ENCODE results near the gene NACC2.

The NACC2 gene

DNA sequence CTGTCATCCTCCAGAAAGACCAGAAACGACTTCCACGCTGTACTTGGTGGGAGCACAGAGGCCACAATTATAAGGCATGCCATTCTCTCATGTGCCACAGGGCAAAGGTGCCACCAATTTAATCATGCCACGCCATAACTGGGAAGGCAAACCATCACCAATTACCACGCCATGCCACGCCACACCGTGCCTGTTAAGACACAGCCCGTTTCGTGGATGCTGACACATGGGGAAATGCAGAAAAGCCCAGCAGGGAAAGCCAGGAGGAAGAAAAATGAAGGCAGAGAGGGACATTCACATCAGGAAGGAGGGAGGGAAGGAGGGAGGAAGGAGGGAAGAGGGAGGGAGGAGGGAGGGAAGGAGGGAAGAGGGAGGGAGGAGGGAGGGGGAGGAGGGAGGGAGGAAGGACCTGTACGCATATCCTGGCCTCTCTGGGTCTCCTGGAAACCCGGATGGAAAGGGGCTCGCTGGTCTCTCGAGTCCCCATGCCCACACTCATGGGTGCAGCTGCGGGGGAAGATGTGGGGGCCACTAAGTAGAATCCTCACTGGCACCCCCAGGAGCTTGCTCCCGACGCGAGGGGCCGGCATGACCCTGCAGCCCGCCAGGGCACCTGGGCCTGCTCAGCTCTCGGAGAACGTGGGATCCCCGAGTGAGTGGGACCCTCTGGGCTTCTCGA lies 72.2 kb downstream of the NACC2 start:
- DNase-seq (ENCODE audit: low read depth in 2 of 2), result no peak

DNA sequence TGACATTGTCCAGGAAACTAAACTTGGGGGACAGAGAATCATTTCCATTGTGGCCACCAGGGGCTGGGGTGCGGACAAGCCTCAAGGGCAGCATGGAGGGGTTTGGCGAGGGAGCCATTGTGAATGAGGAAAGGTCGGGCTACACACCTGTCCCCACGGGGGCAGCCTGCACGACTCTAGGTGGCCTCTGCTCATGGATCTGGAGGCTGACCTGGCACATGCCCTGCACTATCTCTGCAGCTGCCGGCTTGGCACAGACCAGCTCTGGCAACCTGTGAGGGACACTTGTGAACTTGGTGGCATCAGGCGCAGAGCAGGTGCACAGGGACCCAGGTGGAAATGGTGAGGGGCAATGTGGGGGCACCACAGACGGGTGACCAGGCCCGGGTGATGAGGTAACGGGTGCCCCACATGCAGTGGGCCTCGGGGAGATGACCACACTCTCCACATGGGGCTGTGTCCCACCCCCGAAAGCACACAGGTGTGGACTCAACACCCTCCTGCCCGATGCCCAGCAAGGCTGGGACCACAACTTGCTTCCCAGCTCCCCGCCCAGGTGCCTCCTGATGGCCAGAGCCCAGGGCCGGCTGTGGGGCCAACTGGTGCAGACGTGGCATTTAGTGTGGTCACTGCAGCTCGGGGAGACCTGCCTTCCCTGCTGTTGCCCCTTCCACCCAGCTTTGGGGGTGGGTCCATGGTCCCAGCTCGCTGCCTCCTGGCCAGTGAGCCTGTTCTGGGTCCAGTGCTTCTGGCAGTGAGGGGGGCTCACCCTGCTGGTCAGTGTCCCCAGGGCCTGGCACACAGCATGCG lies 73.0 kb downstream of the NACC2 start:
- DNase-seq (ENCODE audit: low read depth in 2 of 2), result no peak

DNA sequence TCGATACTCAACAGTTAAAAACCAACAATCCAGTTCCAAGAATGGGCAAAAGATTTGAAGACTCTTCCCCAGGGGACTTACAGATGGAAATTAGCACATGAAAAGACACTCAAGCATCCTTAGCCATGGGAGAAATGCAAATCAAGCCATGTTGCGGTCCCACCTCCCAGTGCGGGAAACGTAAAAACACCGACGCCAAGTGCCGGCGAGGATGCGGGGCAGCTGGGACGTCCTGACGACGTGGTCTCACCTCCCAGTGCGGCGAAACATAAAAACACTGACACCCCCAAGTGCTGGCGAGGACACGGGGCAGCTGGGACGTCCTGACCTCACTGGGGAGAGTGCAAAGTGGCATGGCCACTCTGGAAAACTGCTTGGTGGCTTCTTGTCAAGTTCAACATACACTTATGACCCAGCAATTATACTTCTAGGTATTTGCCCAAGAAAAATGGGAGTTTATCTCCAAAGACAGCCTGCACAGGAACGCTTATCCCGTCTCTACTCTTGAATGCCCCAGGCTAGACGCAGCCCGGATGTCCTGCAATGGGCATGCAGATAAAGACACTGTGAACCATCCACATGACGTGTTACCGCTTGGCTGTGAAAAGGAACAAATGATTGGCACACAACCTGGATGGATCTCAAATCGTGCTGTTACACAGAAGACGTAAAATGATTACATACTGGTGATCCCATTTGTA lies 73.8 kb downstream of the NACC2 start:
- DNase-seq (ENCODE audit: low read depth in 2 of 2), result no peak

DNA sequence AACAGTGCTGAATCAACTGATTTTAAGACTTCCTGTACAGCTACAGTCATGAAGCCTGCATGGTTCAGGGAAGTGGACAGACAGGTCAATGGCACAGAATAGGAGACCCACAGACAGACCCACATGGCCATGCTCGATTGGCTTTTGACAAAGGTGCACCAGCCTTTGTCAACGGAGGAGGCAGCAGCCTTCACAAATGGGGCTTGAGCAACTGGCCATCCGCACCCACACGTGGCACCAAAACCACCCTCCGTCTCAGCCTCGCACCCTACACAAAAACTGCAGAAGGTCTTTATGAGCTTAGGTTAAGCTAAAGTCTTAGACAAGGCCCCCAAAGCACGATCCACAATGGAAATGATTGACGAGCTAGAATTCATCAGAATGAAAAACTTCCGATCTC lies 74.4 kb downstream of the NACC2 start:
- no peak for DNase-seq (ENCODE audit: low read depth in 2 of 2)

DNA sequence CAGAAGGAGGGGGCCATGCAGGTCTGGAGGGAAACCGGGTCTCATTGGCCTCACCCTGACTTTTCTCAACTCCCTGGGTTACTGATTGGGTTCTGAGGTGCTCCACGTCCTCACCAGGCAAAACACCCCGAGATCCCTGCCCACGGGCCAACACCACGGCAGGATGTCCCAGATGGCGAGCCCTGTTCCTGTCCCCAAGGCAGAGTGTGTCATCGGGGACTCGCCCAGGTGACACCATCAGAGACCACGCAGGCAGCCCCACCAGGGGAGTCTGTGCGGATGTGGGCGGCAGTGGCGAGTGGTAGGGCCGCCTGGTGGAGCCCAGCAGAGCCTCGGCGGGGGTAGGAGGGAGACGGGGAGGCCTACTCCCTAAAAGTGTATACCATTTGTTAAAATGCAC lies 74.9 kb downstream of the NACC2 start:
- no peak for DNase-seq (ENCODE audit: low read depth in 2 of 2)

DNA sequence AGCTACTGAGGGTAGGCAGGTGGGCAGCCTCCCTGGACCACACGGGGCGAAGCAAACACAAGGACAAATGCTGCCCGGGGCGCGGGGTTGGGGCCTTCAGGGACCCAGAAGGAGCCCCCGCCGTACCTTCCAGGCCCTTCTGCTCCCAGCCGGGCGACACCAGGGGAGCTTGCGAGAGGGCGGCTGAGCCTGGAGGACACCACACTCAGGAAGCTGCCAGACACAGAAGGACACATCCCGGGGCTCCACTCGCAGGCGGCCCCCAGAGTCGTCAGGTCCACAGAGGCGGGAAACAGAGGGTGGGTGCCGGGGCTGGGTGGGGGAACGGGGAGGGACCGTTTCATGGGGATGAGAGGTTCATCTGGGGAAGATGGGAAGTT lies 75.4 kb downstream of the NACC2 start:
- no peak for DNase-seq (ENCODE audit: low read depth in 2 of 2)

DNA sequence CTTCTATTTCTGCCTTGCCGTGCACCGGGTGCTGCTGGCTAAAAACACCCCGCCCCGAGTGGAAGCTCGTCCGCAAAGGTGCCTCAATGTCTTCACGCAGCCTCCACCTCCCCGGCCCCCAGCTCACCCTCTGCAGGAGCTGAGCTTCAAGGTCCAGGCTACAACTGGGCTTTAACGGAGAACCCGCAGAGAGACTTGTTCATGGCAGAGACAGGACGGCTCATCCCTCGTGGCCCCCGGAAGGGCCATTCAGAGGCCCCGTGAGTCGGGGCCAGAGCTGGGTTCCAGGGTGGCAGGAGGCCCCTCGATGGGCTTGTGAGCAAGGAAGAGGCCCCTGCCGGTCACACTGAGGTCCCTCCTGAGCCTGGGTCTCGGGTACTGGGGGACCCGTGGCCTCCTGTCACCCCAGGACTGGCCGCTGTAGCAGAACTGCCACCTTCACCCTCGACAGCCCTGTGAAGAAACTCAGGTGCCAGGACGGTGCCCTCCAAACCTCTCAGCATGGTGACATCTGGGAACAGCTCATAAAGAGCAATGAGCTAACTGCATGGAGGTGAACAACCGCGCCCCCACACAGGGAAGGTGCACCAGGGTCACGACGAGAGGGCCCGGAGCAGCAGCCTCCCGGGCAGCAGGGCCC lies 75.9 kb downstream of the NACC2 start:
- DNase-seq (ENCODE audit: low read depth in 2 of 2), result no peak

DNA sequence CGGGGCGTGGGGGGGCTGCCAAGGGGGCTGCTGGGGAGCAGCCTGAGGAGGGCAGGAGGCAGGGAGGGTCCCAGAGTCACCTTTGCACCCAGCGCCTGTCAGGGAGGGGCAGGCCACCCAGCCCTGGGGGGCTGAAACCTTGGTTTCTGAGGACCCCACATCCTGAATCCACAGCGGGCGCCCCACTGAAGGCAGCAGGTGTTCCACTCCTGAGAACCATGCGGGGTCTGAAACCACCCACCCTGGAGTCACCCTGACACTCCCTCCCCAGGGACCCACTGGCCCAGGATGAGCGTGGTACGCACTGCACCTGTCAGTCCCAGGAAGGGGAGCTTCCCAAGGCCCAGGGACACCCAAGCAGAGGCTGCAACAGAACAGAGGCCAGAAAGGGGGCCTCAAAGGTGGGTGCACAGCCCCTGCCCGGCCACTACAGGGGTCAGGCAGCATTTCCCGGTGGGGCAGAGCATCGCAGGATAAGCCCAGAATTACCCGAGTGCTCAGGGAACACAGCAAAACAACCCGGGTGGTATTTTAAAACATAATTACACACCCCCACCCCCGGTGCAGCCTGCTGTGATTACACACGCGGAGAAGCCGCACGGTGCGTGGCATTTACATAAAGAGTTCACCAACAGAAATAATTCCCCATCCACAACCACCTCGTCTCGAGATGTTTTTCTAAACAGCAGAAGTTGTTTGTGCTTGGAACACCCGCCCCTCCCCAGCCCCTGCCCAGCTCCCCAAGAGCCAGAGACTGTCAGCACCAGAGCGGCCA lies 76.6 kb downstream of the NACC2 start:
- no peak for DNase-seq (ENCODE audit: low read depth in 2 of 2)

DNA sequence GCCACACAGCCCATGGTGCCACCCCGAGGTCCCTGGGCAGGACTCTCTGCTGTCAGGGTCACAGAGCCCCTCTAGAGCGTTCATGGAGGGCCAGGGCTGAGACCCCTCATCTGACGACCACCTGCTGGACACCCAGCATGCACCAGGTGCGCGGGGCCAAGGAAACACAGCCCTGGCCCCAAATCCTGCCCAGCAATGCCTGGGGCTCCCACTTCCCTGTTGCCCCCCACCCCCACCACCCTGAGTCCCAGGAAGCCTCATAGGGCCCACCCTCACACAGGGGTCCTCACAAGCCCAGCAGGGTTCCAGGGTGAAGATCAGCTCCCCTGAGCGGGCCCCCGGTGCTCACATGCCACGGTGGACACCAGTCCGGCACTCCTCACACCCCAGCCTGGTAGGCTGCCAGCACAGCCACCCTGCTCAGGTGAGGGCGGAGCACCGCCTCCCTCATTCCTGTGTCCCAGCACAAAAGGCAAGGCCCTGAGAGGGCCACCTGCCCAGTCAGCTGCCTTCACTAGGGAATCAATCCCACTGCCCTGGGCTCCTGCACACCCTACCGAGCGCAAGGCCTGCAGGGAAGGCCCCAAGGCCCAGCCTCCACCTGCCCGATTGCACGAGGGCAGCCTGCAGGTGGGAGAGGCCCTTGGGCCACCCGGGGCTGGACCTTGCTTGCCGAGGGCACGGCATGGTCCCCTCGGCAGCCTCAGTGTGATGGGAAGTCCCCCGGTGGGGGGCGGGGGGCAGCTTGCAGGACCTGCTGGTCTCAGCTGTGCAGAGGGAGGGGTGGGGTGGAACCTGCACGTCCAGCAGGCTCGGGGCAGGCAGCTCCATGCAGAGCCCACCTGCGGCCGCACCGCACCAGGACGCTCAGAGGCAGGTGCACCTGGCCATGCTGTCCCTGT lies 77.5 kb downstream of the NACC2 start:
- no peak for DNase-seq (ENCODE audit: low read depth in 2 of 2)

DNA sequence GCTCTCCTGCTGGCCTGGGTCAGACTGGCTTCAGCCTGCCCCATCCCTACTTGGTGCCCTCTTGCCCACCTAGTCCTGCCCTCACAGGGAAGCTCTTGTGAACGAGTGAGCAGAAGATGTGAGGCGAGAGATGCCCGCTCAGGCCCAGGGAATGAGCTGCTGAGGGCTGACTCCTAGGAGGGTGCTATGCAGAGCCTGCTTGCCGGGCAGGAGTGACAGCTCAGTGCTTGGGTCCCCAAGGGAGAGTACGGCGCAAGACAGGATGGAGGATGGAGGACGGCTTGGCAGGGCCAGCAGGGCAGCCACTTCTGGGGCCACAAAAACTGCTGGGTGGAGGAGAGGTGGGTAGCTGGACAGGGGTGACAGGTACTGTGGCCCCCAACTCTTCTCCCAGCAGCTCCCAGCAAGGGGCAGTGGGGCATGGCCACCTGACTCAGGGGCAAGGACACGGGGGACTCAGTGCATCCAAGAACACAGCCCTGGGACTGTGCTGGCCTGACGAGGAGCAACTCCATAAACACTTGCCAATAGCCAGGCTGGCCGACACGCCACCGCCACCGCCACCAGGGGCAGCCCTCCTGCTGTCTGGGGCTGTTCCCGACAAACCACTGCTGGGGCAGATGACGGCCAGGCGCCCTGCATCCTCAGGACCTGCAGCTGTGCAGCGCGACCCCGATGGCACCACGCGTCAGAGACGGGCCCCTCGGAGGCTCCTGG lies 78.4 kb downstream of the NACC2 start:
- DNase-seq (ENCODE audit: low read depth in 2 of 2), result no peak

DNA sequence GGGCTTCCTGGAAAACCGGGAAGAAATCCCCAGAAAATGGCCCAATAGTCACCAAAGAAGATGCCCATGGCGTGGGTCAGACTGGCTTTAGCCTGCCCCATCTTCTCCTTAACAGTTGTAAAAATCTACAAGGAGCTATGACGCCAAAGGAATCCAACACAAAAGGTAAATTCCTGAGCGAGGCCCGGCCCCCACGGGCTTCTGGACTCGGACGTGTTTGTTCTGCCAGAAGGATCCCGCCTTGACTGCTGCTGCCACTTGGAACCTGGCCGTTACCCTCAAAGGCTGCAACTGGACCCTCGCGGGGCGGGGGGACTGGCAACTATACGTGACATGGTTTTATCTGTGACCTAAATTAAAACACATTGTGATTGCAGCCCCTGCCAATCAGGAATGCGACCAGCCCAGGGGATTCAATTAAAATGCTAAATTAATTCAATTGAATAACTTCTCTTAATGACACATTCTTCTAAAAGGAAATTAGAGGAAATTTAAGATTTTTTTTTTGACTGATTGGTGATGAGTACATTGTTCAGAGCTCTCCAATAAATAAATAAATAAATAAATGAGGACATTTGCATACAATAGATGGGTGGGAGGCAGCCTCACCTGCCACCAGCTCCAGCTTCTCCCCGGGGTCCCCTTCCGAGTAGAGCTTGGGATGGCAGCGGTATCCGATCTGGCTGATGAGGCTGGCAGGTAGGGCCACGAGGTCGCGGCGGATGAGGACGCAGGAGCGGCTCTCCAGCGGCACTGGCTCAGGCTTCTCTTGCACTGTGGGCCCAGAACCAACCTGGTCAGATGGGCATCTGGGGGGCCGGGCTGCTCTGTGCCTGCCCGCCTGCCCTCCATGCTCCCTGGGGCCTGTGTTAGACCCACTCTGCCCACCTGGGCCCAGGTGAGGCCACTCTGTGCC lies 79.2 kb downstream of the NACC2 start:
- no peak for DNase-seq (ENCODE audit: low read depth in 2 of 2)

DNA sequence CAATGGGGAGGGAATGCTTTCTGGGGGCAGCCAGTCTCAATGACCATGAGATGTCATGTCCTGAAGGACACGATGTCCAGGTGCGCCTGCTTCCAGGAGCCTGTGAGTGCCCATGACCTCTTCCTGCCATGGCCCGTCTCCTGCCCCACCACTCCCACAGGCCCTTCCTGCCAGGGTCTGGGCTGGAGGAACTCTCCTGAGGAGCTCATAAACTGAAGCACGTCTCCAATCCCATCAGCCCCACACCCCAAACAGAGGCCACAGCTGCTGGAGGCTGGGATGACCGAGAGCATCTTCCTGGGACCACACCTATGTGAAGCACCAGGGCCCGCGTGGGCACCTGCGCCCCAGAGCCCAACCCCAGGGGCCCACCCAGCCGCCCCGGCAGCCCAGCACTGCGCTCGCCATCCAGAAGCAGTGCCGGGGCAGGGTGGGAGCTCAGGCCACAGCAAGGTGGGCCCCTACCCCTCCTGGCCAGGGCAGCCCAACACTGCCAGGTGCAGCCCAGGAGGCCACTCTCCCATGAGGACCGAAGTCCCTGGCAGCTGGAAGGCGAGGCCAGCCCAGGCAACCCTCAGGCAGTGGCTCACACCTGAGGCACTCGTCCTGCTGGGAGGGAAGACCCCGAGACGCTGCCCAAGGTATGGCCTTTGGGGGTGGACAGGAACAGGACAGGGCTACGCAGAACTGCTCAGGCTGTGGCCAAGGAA lies 80.0 kb downstream of the NACC2 start:
- no peak for DNase-seq (ENCODE audit: low read depth in 2 of 2)

DNA sequence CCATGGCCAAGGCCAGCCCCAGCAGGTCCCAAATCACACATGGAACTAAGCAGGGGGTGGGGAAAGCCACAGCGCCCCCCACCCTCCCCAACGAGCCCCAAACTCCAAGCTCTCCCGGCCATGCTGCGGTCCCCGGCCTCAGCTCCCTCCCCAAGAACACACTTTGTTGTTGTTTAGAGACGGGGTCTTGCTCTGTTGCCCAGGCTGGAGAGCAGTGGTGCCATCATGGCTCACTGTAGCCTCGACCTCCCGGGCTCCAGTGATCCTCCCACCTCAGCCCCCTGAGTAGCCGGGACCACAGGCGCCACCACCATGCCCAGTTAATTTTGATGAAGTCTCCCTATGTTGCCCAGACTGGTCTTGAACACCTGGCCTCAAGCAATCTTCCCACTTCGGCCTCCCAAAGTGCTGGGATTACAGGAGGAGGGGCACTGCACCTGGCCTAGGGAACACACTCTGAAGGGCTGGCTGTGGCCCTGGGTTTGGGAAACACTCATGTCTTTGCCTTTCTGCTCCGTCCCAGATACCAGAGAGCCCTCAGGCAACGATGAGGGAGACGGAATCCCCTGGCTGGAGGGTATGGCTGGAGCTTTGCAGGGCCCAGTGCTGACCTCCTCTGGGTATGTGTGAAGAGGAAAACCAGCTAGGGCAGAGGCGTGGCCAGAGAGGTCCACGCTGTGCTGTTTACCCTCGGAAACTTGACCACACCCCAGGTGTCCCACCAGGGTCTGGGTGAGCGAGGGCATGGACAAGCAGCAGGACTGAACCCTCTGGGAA lies 80.8 kb downstream of the NACC2 start:
- no peak for DNase-seq (ENCODE audit: low read depth in 2 of 2)

DNA sequence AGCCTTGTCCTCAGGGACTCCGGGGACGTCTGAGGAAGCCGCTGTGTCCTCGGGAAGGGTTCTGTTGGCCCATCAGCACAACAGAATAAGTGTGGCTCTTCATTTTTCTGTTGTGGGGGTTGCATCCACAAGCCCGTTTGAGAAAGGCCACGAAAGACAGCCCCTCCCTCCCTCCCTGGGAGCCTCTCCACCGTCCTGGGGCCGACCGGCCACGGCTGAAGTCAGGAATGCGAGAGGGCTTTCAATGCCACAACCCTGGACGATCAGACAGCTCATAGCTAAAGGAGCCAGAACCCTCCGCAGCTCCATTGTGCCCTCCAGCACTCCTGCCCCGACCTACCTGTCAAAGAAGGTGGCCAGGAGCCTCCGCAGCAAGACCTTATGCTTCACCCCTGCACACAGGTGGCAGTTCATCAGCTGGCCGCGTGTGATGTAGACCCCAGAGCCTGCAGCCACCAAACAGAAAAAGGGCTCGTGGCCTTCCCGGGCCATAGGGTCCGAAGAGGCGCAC lies 81.5 kb downstream of the NACC2 start:
- no peak for DNase-seq (ENCODE audit: low read depth in 2 of 2)

DNA sequence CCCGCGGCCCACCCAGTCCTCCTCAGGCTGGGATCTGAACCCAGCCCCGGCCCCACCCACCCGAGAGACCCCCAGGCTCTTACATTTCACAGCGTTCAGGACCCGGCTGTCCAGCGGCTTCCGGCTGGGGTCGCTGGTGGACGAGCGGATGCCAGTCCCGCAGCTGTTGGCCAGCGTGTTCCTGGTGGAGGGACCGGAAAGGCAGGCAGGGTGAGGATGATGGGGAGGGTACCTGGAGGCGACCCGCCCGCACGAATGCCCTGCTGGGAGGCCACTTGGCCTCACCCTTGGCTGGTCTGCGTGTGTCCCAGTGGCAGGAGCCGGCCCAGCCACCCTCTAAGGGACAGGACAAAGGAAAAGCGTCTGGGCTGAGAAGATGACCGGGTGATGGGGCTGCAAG lies 82.0 kb downstream of the NACC2 start:
- DNase-seq (ENCODE audit: low read depth in 2 of 2), result no peak

DNA sequence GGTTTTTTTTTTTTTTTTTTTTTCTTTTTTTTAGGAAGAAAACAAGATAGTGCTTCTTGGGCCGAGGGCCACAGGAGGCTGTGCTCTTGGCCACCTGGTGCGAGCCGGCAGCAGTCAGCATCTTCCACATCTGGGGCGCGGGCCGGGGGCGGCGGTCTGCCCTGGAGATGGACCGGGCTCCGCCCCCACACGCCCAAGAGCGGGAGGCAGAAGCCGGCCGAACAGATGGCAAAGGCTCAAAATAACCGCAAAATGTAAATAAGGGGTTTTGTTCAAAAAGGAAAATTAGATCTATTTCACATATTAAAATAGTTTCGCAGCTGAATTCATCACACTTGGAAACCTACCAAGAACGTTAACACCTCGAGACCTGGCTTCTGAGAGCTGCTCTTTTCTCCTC lies 82.4 kb downstream of the NACC2 start:
- DNase-seq (ENCODE audit: low read depth in 2 of 2), result no peak
